ENCODE results near the gene ADAMTS19. TPM values are rescaled to one million over a fixed set of nuclear protein-coding genes. Genes with fewer than 3 reads are reported as not detected.

The ADAMTS19 gene
- total RNA-seq, 1 experiment from 2014 or later = 2.5 TPM

DNA sequence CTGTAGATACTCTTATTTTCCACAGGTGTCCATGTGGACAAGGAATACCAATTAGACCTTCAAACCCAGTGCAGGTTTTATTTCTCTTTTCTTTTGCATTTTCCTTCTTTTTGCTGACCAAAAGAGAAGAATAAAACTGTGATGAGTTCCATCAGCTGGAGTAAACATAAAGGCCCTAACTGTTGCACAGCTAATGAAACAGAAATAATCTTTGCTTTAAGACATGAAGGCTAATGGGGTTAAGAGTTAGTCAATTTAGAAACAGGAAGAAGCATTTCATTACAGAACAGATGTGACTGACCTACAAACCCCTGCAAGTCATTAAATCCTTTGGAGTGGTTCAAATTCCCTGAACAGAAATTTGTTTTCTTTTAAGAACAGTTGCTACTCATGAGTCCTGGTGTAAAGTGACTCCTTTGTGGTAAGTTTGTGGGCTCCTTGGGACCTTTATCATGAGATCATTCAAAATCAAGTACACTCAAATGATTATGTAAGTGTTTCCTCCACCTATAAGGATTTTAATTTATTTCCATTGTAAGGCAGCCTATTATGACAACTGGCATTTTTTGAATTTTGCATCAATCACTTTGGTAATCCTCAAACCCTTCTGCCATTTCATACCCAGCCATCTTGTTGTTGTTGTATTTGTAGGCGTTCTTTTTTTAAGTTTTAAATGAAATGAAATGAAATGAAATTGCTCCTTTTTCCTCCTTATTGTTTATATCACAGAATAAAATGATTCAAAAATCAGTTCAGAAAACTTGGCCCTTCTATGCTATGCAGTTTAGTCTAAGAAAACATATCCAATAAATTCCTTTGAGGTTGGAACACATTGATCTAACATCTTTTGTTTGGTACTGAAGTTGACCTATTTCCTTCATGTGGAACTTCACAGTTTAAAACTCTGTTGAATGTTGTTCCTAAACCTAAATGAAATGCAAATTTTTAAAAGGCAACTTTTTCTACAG lies 289.1 kb downstream of the ADAMTS19 start:
- Histone ChIP-seq H2AFZ (ENCODE audit: low read length) (no peak overlapping the region), H3K27me3 (ENCODE audit: low read length) (no peaks in the 10 kb centered on the region), H4K20me1 (ENCODE audit: insufficient read depth, low read depth, low read length) (no peaks in the 10 kb centered on the region), H3K9me3 (ENCODE audit: low read length) (no peaks in the 10 kb centered on the region), H3K9ac (ENCODE audit: low read length) (no peak overlapping the region), H3K4me1 (ENCODE audit: low read length) (no peaks in the 10 kb centered on the region), H3K27ac (ENCODE audit: low read length) (no peak overlapping the region), H3K4me2 (ENCODE audit: low read depth, low read length, poor library complexity, severe bottlenecking) (no peak overlapping the region), H3K9me2 (replicated peaks; ENCODE audit: insufficient read depth, low read length) (no peaks in the 10 kb centered on the region), H3K36me3 (ENCODE audit: insufficient read depth, low read length) (no peaks in the 10 kb centered on the region), H3K79me2 (ENCODE audit: low read length) (no peaks in the 10 kb centered on the region), H3K4me3 (ENCODE audit: low read length) (no peak overlapping the region)
- no peak for DNase-seq

DNA sequence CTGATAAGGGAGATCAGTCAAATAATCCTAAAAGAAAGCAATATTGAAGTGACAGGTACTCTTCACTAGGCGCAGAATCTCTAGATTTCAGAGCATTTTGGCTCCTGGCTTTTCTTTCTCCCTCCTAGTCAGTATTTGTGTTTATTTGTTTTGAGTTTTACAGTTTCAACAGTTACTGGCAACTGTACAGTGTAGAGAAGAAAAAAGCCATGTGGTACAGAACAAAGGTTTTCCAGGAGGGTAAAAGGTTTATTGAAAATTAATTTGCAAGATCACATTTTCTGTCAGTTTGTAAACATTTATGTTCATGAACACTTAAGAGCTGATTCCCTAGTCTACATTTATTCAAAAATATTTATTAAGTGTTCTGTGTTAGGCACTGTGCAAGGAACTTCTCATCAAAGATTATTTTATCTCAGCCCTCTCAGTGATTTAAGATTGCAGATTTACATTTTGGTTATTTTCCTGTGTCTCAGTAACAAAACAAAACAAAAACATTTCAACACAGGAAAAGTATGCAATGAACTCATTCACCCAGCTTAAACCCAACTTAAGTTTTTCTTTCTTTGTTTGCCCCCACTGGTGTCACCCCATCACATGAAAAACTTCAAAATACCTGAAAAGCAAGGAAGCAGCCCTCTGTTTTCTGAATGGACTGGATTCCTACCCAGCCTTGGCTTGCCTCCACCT lies 300.7 kb downstream of the ADAMTS19 start:
- Histone ChIP-seq H3K27me3 (ENCODE audit: low read length) (no peaks in the 10 kb centered on the region), H3K4me3 (ENCODE audit: low read length) (no peak overlapping the region), H3K9ac (ENCODE audit: low read length) (no peak overlapping the region), H3K27ac (ENCODE audit: low read length) (no peak overlapping the region), H3K9me3 (ENCODE audit: low read length) (no peaks in the 10 kb centered on the region), H3K36me3 (ENCODE audit: insufficient read depth, low read length) (no peaks in the 10 kb centered on the region), H4K20me1 (ENCODE audit: insufficient read depth, low read depth, low read length) (no peaks in the 10 kb centered on the region), H2AFZ (ENCODE audit: low read length) (no peak overlapping the region), H3K9me2 (replicated peaks; ENCODE audit: insufficient read depth, low read length) (no peaks in the 10 kb centered on the region), H3K4me2 (ENCODE audit: low read depth, low read length, poor library complexity, severe bottlenecking) (no peak overlapping the region), H3K79me2 (ENCODE audit: low read length) (no peaks in the 10 kb centered on the region), H3K4me1 (ENCODE audit: low read length) (no peaks in the 10 kb centered on the region)
- DNase-seq = no peak

- H3K4me3 ChIP-seq (ENCODE audit: low read length) = no peak overlapping the region
These were observed 303.6 kb downstream of the ADAMTS19 start for GRCh38 chr5:129763651-129764050.

DNA sequence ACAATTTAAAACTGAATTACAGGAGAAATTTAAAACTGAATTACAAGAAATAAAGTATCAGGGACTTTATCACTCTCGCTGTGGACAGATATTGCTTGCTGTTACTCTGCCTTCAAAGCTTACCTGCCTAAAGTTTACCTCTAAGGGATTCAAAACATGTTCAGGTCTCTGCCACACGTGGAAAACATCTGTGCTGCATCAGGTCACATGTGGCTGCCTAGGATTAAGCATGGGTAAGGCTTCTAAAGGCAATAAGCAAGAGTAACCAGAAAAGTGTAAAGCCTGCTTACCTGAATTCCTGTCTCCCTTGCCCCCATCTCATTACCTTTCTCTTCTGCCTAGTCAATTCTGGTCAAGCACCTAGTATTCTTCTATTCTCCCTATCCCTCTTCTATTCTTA lies 306.7 kb downstream of the ADAMTS19 start:
- Histone ChIP-seq H2AFZ (ENCODE audit: low read length) (no peak overlapping the region), H3K4me1 (ENCODE audit: low read length) (no peaks in the 10 kb centered on the region), H3K36me3 (ENCODE audit: insufficient read depth, low read length) (no peaks in the 10 kb centered on the region), H3K4me2 (ENCODE audit: low read depth, low read length, poor library complexity, severe bottlenecking) (no peak overlapping the region), H3K79me2 (ENCODE audit: low read length) (no peaks in the 10 kb centered on the region), H3K9me3 (ENCODE audit: low read length) (no peaks in the 10 kb centered on the region), H3K9me2 (replicated peaks; ENCODE audit: insufficient read depth, low read length) (no peaks in the 10 kb centered on the region), H3K27me3 (ENCODE audit: low read length) (no peaks in the 10 kb centered on the region), H4K20me1 (ENCODE audit: insufficient read depth, low read depth, low read length) (no peaks in the 10 kb centered on the region), H3K27ac (ENCODE audit: low read length) (no peak overlapping the region), H3K4me3 (ENCODE audit: low read length) (no peak overlapping the region), H3K9ac (ENCODE audit: low read length) (no peak overlapping the region)
- DNase-seq = no peak

More at GRCh38 chr5:129763651-129764050, 303.6 kb downstream of the ADAMTS19 start:
- DNase-seq = no peak
- Histone ChIP-seq H3K9ac (ENCODE audit: low read length) (no peak overlapping the region), H3K36me3 (ENCODE audit: insufficient read depth, low read length) (no peaks in the 10 kb centered on the region), H3K79me2 (ENCODE audit: low read length) (no peaks in the 10 kb centered on the region), H3K4me1 (ENCODE audit: low read length) (no peaks in the 10 kb centered on the region), H4K20me1 (ENCODE audit: insufficient read depth, low read depth, low read length) (no peaks in the 10 kb centered on the region), H3K9me3 (ENCODE audit: low read length) (no peaks in the 10 kb centered on the region), H3K27ac (ENCODE audit: low read length) (no peak overlapping the region), H3K27me3 (ENCODE audit: low read length) (no peaks in the 10 kb centered on the region), H3K9me2 (replicated peaks; ENCODE audit: insufficient read depth, low read length) (no peaks in the 10 kb centered on the region), H3K4me2 (ENCODE audit: low read depth, low read length, poor library complexity, severe bottlenecking) (no peak overlapping the region), H2AFZ (ENCODE audit: low read length) (no peak overlapping the region)

GRCh38 chr5:129767927-129768380 lies 307.9 kb downstream of the ADAMTS19 start:
- Histone ChIP-seq H3K4me1 (ENCODE audit: low read length) (no peaks in the 10 kb centered on the region), H4K20me1 (ENCODE audit: insufficient read depth, low read depth, low read length) (no peaks in the 10 kb centered on the region), H3K4me2 (ENCODE audit: low read depth, low read length, poor library complexity, severe bottlenecking) (no peak overlapping the region), H3K9me2 (replicated peaks; ENCODE audit: insufficient read depth, low read length) (no peaks in the 10 kb centered on the region), H3K4me3 (ENCODE audit: low read length) (no peak overlapping the region), H3K9me3 (ENCODE audit: low read length) (no peaks in the 10 kb centered on the region), H3K27ac (ENCODE audit: low read length) (no peak overlapping the region), H3K9ac (ENCODE audit: low read length) (no peak overlapping the region), H3K79me2 (ENCODE audit: low read length) (no peaks in the 10 kb centered on the region), H2AFZ (ENCODE audit: low read length) (no peak overlapping the region), H3K36me3 (ENCODE audit: insufficient read depth, low read length) (no peaks in the 10 kb centered on the region), H3K27me3 (ENCODE audit: low read length) (no peaks in the 10 kb centered on the region)
- peak; percentile 96 for DNase-seq

DNA sequence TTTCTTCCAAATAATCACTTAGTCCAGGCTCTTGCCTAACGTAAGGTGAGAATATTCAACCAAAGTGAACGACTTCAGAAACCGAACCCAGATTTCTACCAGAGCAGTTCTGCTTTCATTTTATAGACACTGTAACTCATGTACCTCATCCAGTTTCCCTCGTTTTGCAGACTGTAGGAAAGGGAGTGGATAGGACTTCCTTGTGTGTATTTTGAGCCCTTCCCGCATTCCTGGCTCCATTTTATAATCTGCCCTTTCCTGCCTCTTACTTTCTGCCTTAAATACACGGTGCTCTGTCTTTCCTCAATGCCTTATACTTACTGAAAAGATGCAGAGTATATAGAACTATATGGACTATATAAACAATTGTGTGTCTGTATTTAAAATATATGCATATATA lies 308.6 kb downstream of the ADAMTS19 start:
- DNase-seq = no peak
- Histone ChIP-seq H3K27ac (ENCODE audit: low read length) (no peak overlapping the region), H3K27me3 (ENCODE audit: low read length) (no peaks in the 10 kb centered on the region), H3K9me2 (replicated peaks; ENCODE audit: insufficient read depth, low read length) (no peaks in the 10 kb centered on the region), H3K4me3 (ENCODE audit: low read length) (no peak overlapping the region), H3K79me2 (ENCODE audit: low read length) (no peaks in the 10 kb centered on the region), H3K4me1 (ENCODE audit: low read length) (no peaks in the 10 kb centered on the region), H3K4me2 (ENCODE audit: low read depth, low read length, poor library complexity, severe bottlenecking) (no peak overlapping the region), H3K9ac (ENCODE audit: low read length) (no peak overlapping the region), H3K36me3 (ENCODE audit: insufficient read depth, low read length) (no peaks in the 10 kb centered on the region), H2AFZ (ENCODE audit: low read length) (no peak overlapping the region), H4K20me1 (ENCODE audit: insufficient read depth, low read depth, low read length) (no peaks in the 10 kb centered on the region), H3K9me3 (ENCODE audit: low read length) (no peaks in the 10 kb centered on the region)

DNA sequence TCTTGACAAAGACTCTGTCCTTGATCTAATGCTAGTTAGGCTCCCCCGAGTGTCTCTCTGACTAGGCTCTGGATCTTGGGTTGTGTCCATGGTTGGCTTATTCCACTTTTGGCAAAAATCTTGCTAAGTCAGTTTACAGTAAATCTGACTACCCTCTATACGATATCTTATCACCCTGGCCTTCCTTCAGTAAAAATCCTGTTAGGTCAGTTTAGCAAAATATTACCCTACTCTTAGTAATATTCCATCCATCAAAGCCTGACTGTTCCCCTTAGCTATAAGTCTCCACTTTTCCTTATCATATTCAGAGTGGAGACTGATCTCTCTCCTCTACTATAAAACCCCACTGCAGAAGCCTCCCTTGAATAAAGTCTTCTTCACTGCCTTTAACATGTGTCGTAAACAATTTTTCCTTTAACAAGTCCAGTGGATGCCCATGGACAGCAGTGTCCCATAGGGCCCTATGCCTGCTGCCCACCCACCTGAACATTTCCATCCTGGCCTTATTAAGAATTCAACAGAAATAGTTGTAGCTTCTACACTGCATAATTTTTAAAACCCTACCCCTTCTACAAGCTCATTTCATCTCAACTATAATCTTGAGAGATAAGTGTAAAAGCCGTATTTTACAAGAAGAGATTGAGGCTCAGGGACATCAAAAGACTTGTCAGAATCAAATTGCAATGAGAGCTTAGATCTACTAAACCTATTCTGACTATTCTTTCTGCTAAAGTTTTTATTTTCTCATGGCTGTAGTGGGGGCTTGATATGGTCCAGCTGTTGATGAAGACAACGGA lies 310.1 kb downstream of the ADAMTS19 start:
- no peak for DNase-seq
- Histone ChIP-seq H3K4me1 (ENCODE audit: low read length) (no peaks in the 10 kb centered on the region), H3K79me2 (ENCODE audit: low read length) (no peaks in the 10 kb centered on the region), H3K9me2 (replicated peaks; ENCODE audit: insufficient read depth, low read length) (no peaks in the 10 kb centered on the region), H3K9me3 (ENCODE audit: low read length) (no peaks in the 10 kb centered on the region), H3K27me3 (ENCODE audit: low read length) (no peaks in the 10 kb centered on the region), H3K27ac (ENCODE audit: low read length) (no peak overlapping the region), H2AFZ (ENCODE audit: low read length) (no peak overlapping the region), H3K9ac (ENCODE audit: low read length) (no peak overlapping the region), H3K36me3 (ENCODE audit: insufficient read depth, low read length) (no peaks in the 10 kb centered on the region), H4K20me1 (ENCODE audit: insufficient read depth, low read depth, low read length) (no peaks in the 10 kb centered on the region), H3K4me3 (ENCODE audit: low read length) (no peak overlapping the region), H3K4me2 (ENCODE audit: low read depth, low read length, poor library complexity, severe bottlenecking) (no peak overlapping the region)

Data from Karpas-422 (cell line).